Erythroblast (primary cell): ENCODE measurements around the gene ANTKMT.

Experiments used
- GATA1 ChIP-seq: IDR thresholded peaks from 2 replicates; pipeline ENCODE4 v1.6.1; 2011; ENCODE audit warnings: low read depth, mild to moderate bottlenecking, control low read depth, low read length, moderate library complexity
- POLR2A ChIP-seq: IDR thresholded peaks from 2 replicates; pipeline ENCODE4 v1.6.1; 2011; ENCODE audit warnings: mild to moderate bottlenecking, low read length

GRCh38 chr16:769184-769784 lies 48.3 kb downstream of the ANTKMT start:
- TF ChIP-seq POLR2A (no peak), GATA1 (no peak)
